HepG2 (cell line): ENCODE measurements around the gene ABTB2. TPM values are rescaled to one million over a fixed set of nuclear protein-coding genes. Genes with fewer than 3 reads are reported as not detected.

Experiments used
- CEBPG ChIP-seq: IDR thresholded peaks from 2 replicates; pipeline ENCODE4 v1.6.1; 2016
- ESRRA ChIP-seq: sonication (generic); formaldehyde crosslinking; IDR thresholded peaks from 2 replicates; pipeline ENCODE4 v1.5.1; 2020; ENCODE audit warnings: mild to moderate bottlenecking, low read depth, missing genetic modification reagents
- FOXP1 ChIP-seq, 2 experiments: fragments of 450-650 bp in 1 of 2; IDR thresholded peaks; 2 replicates each; pipeline ENCODE4 v1.6.1; 2017 to 2018; ENCODE audit warnings: antibody characterized with exemption in 1 of 2
- HDAC2 ChIP-seq: sonication (generic); formaldehyde crosslinking; IDR thresholded peaks from 2 replicates; pipeline ENCODE4 v1.4.0; 2020; ENCODE audit warnings: missing genetic modification reagents
- HMG20A ChIP-seq: IDR thresholded peaks from 2 replicates; pipeline ENCODE4 v1.6.1; 2016; ENCODE audit warnings: borderline replicate concordance
- HNF4A ChIP-seq: sonication (generic); formaldehyde crosslinking; IDR thresholded peaks from 2 replicates; pipeline ENCODE4 v1.4.0; 2020; ENCODE audit warnings: missing genetic modification reagents
- HOXA3 ChIP-seq: sonication (generic); formaldehyde crosslinking; IDR thresholded peaks from 2 replicates; pipeline ENCODE4 v1.5.0; 2020; ENCODE audit warnings: missing genetic modification reagents
- KAT8 ChIP-seq: IDR thresholded peaks from 2 replicates; pipeline ENCODE4 v1.6.1; 2016; ENCODE audit warnings: missing genetic modification reagents, missing compliant biosample characterization
- NCOA1 ChIP-seq: sonication (generic); formaldehyde crosslinking; IDR thresholded peaks from 2 replicates; pipeline ENCODE4 v1.9.0; 2021; ENCODE audit warnings: missing genetic modification reagents
- NFYB ChIP-seq: sonication (generic); formaldehyde crosslinking; IDR thresholded peaks from 2 replicates; pipeline ENCODE4 v1.4.0; 2020; ENCODE audit warnings: missing genetic modification reagents
- NONO ChIP-seq, 2 experiments: fragments of 450-650 bp in 1 of 2; sonication (generic) in 1 of 2; formaldehyde crosslinking in 1 of 2; IDR thresholded peaks in 1 of 2; conservative IDR thresholded peaks in 1 of 2; 2 replicates each; pipeline versions ENCODE4 v1.6.1 to v1.8.0; 2017 to 2022; ENCODE audit warnings: mild to moderate bottlenecking in 1 of 2, missing genetic modification reagents in 1 of 2, moderate library complexity in 1 of 2
- NR2F1 ChIP-seq, 2 experiments: fragments of 450-650 bp in 1 of 2; formaldehyde crosslinking in 1 of 2; IDR thresholded peaks; 2 replicates each; pipeline versions ENCODE4 v1.5.0 to v1.6.1; 2016 to 2020; ENCODE audit warnings: mild to moderate bottlenecking in 1 of 2, missing compliant biosample characterization in 1 of 2, missing genetic modification reagents in 1 of 2, moderate library complexity in 1 of 2
- RARA ChIP-seq: IDR thresholded peaks from 2 replicates; pipeline ENCODE4 v1.6.1; 2016; ENCODE audit warnings: missing genetic modification reagents, missing compliant biosample characterization
- REST ChIP-seq, 2 experiments: IDR thresholded peaks; 2 replicates each; pipeline ENCODE4 v1.6.1; 2011 to 2012; ENCODE audit warnings: low read length in 2 of 2, borderline replicate concordance in 1 of 2, low read depth in 1 of 2, mild to moderate bottlenecking in 1 of 2, moderate library complexity in 1 of 2
- RXRA ChIP-seq: sonication (generic); formaldehyde crosslinking; IDR thresholded peaks from 2 replicates; pipeline ENCODE4 v1.5.1; 2020; ENCODE audit warnings: missing genetic modification reagents
- SKI ChIP-seq: fragments of 450-650 bp; IDR thresholded peaks from one replicate; pipeline ENCODE4 v1.6.1; 2018; ENCODE audit warnings: mild to moderate bottlenecking; ENCODE audit not compliant: partially characterized antibody
- SNAPC4 ChIP-seq: sonication (generic); formaldehyde crosslinking; IDR thresholded peaks from 2 replicates; pipeline ENCODE4 v1.4.0; 2020; ENCODE audit warnings: mild to moderate bottlenecking, missing genetic modification reagents
- SOX13 ChIP-seq, 3 experiments: fragments of 450-650 bp in 1 of 3; sonication (generic) in 1 of 3; formaldehyde crosslinking in 1 of 3; IDR thresholded peaks in 2 of 3; conservative IDR thresholded peaks in 1 of 3; 2 replicates each; pipeline versions ENCODE4 v1.5.0 to v1.6.1; 2016 to 2020; ENCODE audit warnings: antibody characterized with exemption in 1 of 3, mild to moderate bottlenecking in 1 of 3, missing compliant biosample characterization in 1 of 3, missing genetic modification reagents in 1 of 3, moderate library complexity in 1 of 3
- TFAP4 ChIP-seq: sonication (generic); IDR thresholded peaks from 2 replicates; pipeline ENCODE4 v1.6.1; 2016; ENCODE audit warnings: low read depth, borderline replicate concordance
- ZNF383 ChIP-seq: sonication (generic); formaldehyde crosslinking; IDR thresholded peaks from 2 replicates; pipeline ENCODE4 v1.4.0; 2020; ENCODE audit warnings: missing genetic modification reagents, mild to moderate bottlenecking, borderline replicate concordance
- ZNF776 ChIP-seq: sonication (generic); formaldehyde crosslinking; IDR thresholded peaks from 2 replicates; pipeline ENCODE4 v1.4.0; 2020; ENCODE audit warnings: mild to moderate bottlenecking, missing genetic modification reagents
- polyA plus RNA-seq, 8 experiments: library from polyadenylated mRNA; depleted of rRNA in 3 of 8; stranded (reverse) in 7 of 8; unstranded in 1 of 8; fragments of >200 nt; fragmentation: Illumina TruSeq in 4 of 8; extraction: Trizol in 4 of 8; gene quantifications; 2 replicates each; pipeline versions ENCODE4 v1.2.1 to v1.2.3, GENCODE V29; 2011 to 2016; ENCODE audit warnings: low read depth in 4 of 8, missing spikeins in 1 of 8, mixed read lengths in 1 of 8; ENCODE audit not compliant: insufficient read depth in 1 of 8
- total RNA-seq, 5 experiments: library from RNA; depleted of rRNA; stranded (reverse); fragments of >200 nt; fragmentation: Illumina TruSeq; extraction: Trizol; gene quantifications; 2 replicates each; pipeline ENCODE4 v1.2.3, GENCODE V29; 2016; ENCODE audit warnings: low read depth in 1 of 5

ABTB2 gene
- total and polyA plus RNA-seq, 2 of the 13 experiments (the other 11 are each of a cell fraction or from before 2014, with no cell fraction given): 5.1 to 15.4 TPM

- TF ChIP-seq ZNF776 (CRISPR knock-in tag) (no peak), NONO (IDR thresholded peaks at IDR 0.05) (no peak), NONO (CRISPR knock-in tag; conservative IDR thresholded peaks at IDR 0.05) (no peak), ESRRA (CRISPR knock-in tag) (0 out of 2 replicates have a peak, but pooled peaks have one; percentile 40), HDAC2 (CRISPR knock-in tag) (peak; percentile 62), ZNF383 (CRISPR knock-in tag) (no peak), NCOA1 (0 out of 2 replicates have a peak, but pooled peaks have one; percentile 64), HNF4A (peak; percentile 59), TFAP4 (no peak), CEBPG (CRISPR knock-in tag) (peak; percentile 37), SNAPC4 (CRISPR knock-in tag) (no peak), KAT8 (CRISPR knock-in tag) (0 out of 2 replicates have a peak, but pooled peaks have one; percentile 18), RXRA (peak; percentile 35; the same call in 1 of the 2 replicates), NFYB (CRISPR knock-in tag) (peak; percentile 25; the same call in 1 of the 2 replicates), FOXP1 (IDR thresholded peaks at IDR 0.05) (no peak), FOXP1 (CRISPR knock-in tag; IDR thresholded peaks at IDR 0.05) (peak; percentile 45; the same call in 1 of the 2 replicates), HMG20A (CRISPR knock-in tag) (peak; percentile 45; the same call in 1 of the 2 replicates), RARA (CRISPR knock-in tag) (peak; percentile 68), SKI (peak; percentile 12), HOXA3 (CRISPR knock-in tag) (peak; percentile 33; the same call in 1 of the 2 replicates), NR2F1 (CRISPR knock-in tag; IDR thresholded peaks at IDR 0.05) (peak in 1 of 2 experiments; percentile 41; a peak in 1 of 4 replicates), REST (IDR thresholded peaks at IDR 0.05; ENCODE audit: borderline replicate concordance in 1 of 2, low read depth in 1 of 2, low read length in 2 of 2) (no peak), SOX13 (IDR thresholded peaks at IDR 0.05) (0 out of 2 replicates have a peak, but pooled peaks have one; percentile 6), SOX13 (CRISPR knock-in tag; conservative IDR thresholded peaks at IDR 0.05 in 1 of 2, IDR thresholded peaks at IDR 0.05 in 1 of 2) (peak in 1 of 2 experiments; percentile 70; a peak in 2 of 4 replicates)
Observed at GRCh38 chr11:34249439-34249838, 108.4 kb downstream of the ABTB2 start (continued).
